Lower leg skin (tissue), 3 donors: Measurements from ENCODE around the gene DCTN1.
"Not testable (repeated sequence)": the region's sequence is repeated elsewhere in the genome, so short reads cannot be mapped to it uniquely, and the experiment has no call there.

ENCODE experiments used
- POLR2A ChIP-seq, 2 donors: fragments of 450-650 bp; IDR thresholded peaks; one replicate each; pipeline ENCODE4 v1.6.1; 2016 to 2017; ENCODE audit warnings: antibody characterized with exemption in 2 of 2, mild to moderate bottlenecking in 1 of 2, moderate library complexity in 1 of 2
- TF ChIP-seq, protein P1 (sequence below), 3 donors: fragments of 450-650 bp; IDR thresholded peaks; one replicate each; pipeline ENCODE4 v1.5.1; 2016; ENCODE audit warnings: antibody characterized with exemption in 3 of 3, mild to moderate bottlenecking in 3 of 3, moderate library complexity in 2 of 3

DNA sequence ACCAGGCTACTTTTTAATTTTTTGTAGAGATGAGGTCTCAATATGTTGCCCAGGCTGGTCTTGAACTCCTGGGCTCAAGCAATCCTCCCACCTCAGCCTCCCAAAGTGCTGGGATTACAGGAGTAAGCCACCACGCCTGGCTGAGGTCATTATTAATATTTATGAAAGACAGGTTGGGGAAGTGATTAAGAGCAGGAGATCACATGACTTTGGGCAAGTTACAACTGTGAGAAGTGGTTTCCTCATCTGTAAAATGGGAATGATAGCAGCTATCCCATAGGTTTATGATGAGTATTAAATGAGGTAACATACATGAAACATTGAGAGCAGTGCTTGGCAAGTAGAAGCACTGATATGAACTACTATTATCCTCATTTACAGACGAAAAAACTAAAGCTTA lies 43.9 kb downstream of the DCTN1 start:
- TF ChIP-seq, protein P1, sequence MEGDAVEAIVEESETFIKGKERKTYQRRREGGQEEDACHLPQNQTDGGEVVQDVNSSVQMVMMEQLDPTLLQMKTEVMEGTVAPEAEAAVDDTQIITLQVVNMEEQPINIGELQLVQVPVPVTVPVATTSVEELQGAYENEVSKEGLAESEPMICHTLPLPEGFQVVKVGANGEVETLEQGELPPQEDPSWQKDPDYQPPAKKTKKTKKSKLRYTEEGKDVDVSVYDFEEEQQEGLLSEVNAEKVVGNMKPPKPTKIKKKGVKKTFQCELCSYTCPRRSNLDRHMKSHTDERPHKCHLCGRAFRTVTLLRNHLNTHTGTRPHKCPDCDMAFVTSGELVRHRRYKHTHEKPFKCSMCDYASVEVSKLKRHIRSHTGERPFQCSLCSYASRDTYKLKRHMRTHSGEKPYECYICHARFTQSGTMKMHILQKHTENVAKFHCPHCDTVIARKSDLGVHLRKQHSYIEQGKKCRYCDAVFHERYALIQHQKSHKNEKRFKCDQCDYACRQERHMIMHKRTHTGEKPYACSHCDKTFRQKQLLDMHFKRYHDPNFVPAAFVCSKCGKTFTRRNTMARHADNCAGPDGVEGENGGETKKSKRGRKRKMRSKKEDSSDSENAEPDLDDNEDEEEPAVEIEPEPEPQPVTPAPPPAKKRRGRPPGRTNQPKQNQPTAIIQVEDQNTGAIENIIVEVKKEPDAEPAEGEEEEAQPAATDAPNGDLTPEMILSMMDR (IDR thresholded peaks at IDR 0.05): not testable (repeated sequence)
- not testable (repeated sequence) for TF ChIP-seq POLR2A (IDR thresholded peaks at IDR 0.05)
